ENCODE measurements around the gene GRM1. TPM values are rescaled to one million over a fixed set of nuclear protein-coding genes. Genes with fewer than 3 reads are reported as not detected.

Gene GRM1
- total RNA-seq, 2 donors from 2014 or later = 0.54 TPM; not detected in 1

DNA sequence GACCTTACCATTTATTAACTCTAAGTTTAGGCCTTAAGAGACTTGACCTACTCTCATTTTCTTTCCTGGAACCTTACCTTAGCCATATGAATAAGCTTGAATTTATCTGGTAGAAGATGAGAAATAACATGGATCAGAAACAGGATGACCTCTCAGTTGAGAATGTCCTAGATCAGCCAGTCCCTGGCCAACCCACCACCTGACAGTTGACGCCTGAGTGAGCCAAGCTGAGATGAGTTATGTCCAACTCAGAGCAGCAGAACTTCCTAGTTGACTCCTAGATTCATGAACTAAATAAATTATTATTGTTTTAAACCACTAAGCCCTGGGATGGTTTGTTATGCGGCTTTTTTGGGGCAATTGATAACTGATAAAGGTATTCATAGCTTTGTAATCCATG, 281.8 kb downstream of the GRM1 start:
- Histone ChIP-seq H3K4me1 (ENCODE audit: control insufficient read depth in 1 of 2, low read depth in 2 of 2) (no peaks in the 10 kb centered on the region), H3K27me3 (replicated peaks; ENCODE audit: insufficient read depth) (no peaks in the 10 kb centered on the region), H3K4me3 (no peak overlapping the region), H3K27ac (no peak overlapping the region), H3K36me3 (no peaks in the 10 kb centered on the region), H3K9me3 (no peaks in the 10 kb centered on the region)
- TF ChIP-seq, protein P1, sequence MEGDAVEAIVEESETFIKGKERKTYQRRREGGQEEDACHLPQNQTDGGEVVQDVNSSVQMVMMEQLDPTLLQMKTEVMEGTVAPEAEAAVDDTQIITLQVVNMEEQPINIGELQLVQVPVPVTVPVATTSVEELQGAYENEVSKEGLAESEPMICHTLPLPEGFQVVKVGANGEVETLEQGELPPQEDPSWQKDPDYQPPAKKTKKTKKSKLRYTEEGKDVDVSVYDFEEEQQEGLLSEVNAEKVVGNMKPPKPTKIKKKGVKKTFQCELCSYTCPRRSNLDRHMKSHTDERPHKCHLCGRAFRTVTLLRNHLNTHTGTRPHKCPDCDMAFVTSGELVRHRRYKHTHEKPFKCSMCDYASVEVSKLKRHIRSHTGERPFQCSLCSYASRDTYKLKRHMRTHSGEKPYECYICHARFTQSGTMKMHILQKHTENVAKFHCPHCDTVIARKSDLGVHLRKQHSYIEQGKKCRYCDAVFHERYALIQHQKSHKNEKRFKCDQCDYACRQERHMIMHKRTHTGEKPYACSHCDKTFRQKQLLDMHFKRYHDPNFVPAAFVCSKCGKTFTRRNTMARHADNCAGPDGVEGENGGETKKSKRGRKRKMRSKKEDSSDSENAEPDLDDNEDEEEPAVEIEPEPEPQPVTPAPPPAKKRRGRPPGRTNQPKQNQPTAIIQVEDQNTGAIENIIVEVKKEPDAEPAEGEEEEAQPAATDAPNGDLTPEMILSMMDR (IDR thresholded peaks at IDR 0.05) = no peak
- ATAC-seq (ENCODE audit: insufficient number of reproducible peaks, low FRiP score, low read depth) = no peak
- no peak for DNase-seq (ENCODE audit: low spot score)

DNA sequence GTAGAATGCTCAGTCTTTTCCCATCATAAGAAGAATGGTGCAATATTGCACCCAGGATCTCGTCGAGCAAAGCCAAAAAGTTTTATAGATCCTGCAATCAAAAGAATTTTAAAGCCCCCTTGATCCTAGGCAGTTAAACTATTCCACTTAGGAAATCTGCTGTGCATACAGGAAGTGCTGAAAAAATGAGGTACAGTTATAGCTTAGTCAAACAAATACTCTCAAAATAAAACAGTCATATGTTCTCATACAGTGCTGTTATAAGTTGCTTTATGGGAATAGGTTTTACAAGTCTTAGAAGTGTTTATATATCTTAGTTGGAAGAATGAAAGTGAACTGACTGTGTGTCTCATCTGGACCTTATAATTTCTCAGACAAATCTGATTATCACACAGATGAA, 282.2 kb downstream of the GRM1 start:
- H3K4me1 ChIP-seq (ENCODE audit: control insufficient read depth in 1 of 2, low read depth in 2 of 2) = no peaks in the 10 kb centered on the region
- TF ChIP-seq, protein P1 (IDR thresholded peaks at IDR 0.05) = no peak
- H3K27ac ChIP-seq = no peak overlapping the region
- H3K36me3 ChIP-seq = no peaks in the 10 kb centered on the region
- no peaks in the 10 kb centered on the region for H3K9me3 ChIP-seq
- H3K27me3 ChIP-seq (replicated peaks; ENCODE audit: insufficient read depth) = no peaks in the 10 kb centered on the region
- DNase-seq (ENCODE audit: low spot score) (no peak), ATAC-seq (ENCODE audit: insufficient number of reproducible peaks, low FRiP score, low read depth) (no peak)
- H3K4me3 ChIP-seq = no peak overlapping the region

DNA sequence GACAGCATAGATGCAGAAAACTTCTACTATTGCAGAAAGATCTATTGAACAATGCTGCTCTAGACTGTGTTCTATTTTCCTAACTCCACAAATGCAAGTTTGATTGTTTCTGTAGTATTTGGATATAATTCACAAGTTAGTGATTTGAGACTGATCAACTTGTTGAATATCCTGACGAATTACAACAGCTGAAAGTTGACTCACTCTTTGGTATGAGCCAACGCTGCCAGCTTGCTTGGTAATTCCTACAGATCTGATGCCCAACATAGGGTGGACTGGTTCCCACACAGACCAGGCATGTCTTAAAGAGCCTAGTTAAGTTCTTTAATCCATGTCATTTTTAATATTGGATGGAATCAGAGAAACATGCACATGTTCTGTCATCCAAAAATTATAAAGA, 283.7 kb downstream of the GRM1 start:
- no peaks in the 10 kb centered on the region for H3K27me3 ChIP-seq (replicated peaks; ENCODE audit: insufficient read depth)
- ATAC-seq (ENCODE audit: insufficient number of reproducible peaks, low FRiP score, low read depth) = no peak
- no peaks in the 10 kb centered on the region for H3K36me3 ChIP-seq
- H3K4me1 ChIP-seq (ENCODE audit: control insufficient read depth in 1 of 2, low read depth in 2 of 2) = no peaks in the 10 kb centered on the region
- H3K4me3 ChIP-seq = no peak overlapping the region
- H3K27ac ChIP-seq = no peak overlapping the region
- TF ChIP-seq, protein P1 (IDR thresholded peaks at IDR 0.05) = no peak
- H3K9me3 ChIP-seq = no peaks in the 10 kb centered on the region
- DNase-seq (ENCODE audit: low spot score) = no peak

DNA sequence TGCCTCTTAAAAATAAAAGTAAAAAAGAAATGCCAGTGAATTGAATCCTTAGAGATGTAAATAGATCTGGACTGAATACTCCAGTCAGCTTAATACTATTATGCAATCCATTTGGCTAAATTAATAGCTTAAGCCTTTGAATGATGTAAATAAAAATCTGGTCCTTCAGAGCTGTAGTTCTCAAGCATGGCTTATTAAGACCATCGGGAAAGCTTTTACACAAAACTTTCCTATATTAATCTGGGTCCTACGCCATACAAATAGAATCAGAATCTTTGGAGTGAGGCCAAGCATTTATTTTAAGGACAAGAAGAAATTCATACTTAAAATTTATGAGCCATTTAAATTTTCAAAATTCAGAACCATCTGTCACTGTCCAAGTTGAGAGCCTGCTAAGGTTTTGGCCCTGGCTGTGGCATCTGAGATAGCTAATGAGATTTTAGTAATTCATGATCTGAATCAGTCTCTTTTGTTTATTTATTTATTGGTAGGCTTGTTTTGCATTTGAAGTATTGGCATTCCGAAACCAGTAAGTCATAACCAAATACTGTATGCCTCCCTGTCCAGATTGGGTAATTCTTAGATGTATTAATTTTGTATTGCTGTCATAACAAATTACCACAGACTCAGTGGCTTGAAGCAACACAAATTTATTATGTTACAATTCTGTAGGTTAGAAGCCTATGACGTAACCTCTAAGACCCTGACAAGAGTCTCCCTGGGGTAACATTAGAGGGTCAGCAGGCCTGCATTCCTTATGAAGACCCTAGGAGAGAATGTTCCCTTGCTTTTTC, 286.7 kb downstream of the GRM1 start:
- Histone ChIP-seq H3K36me3 (no peaks in the 10 kb centered on the region), H3K4me3 (no peak overlapping the region), H3K27ac (no peak overlapping the region), H3K9me3 (no peaks in the 10 kb centered on the region), H3K27me3 (replicated peaks; ENCODE audit: insufficient read depth) (no peaks in the 10 kb centered on the region), H3K4me1 (ENCODE audit: control insufficient read depth in 1 of 2, low read depth in 2 of 2) (no peaks in the 10 kb centered on the region)
- ATAC-seq (ENCODE audit: insufficient number of reproducible peaks, low FRiP score, low read depth) (no peak), DNase-seq (ENCODE audit: low spot score) (no peak)
- TF ChIP-seq, protein P1 (IDR thresholded peaks at IDR 0.05) = no peak

DNA sequence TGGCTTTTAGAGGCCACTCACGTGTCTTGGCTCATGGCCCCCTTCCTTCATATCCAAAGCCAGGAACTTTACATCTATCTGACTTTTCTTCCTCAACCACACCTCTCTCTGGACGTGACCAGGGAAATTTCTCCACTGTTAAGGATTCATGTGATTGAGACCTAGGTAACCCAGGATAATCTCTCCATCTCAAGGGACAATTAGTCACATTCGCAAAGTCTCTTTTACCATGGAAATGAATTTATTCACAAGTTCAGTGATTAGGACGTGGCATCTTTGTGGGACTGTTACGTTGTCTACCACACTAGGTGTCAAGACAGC, 287.3 kb downstream of the GRM1 start:
- Histone ChIP-seq H3K27me3 (replicated peaks; ENCODE audit: insufficient read depth) (no peaks in the 10 kb centered on the region), H3K4me1 (ENCODE audit: control insufficient read depth in 1 of 2, low read depth in 2 of 2) (no peaks in the 10 kb centered on the region), H3K36me3 (no peaks in the 10 kb centered on the region), H3K9me3 (no peaks in the 10 kb centered on the region), H3K27ac (no peak overlapping the region), H3K4me3 (no peak overlapping the region)
- TF ChIP-seq, protein P1 (IDR thresholded peaks at IDR 0.05) = no peak
- no peak for ATAC-seq (ENCODE audit: insufficient number of reproducible peaks, low FRiP score, low read depth)
- no peak for DNase-seq (ENCODE audit: low spot score)

Measured in thoracic aorta (tissue), 2 donors.